HEK293 (cell line): ENCODE measurements around the gene INS.

Source experiments
- CTCF ChIA-PET: fragments of 350-600 bp; formaldehyde crosslinking; extraction: SDS; loops from one replicate; lab custom pipeline; 2021; ENCODE audit warnings: antibody characterized with exemption; lab: Yijun Ruan, JAX
- POLR2A ChIA-PET: fragments of 300-600 bp; formaldehyde crosslinking; extraction: SDS; loops from one replicate; lab custom pipeline; 2020; ENCODE audit warnings: antibody characterized with exemption, inconsistent platforms; lab: Yijun Ruan, JAX
- H3K27ac ChIP-seq: fragments of 200-500 bp; sonication (Bioruptor generic); 2 replicates; pipeline ENCODE4 v1.5.1; 2014; ENCODE audit warnings: low read depth, low read length, control low read depth, inconsistent platforms; ENCODE audit errors: extremely low read depth
- H3K36me3 ChIP-seq, 2 experiments: fragments of 200-500 bp in 1 of 2; sonication (Bioruptor generic) in 1 of 2; 1 replicate in 1 of 2; 2 replicates in 1 of 2; pipeline ENCODE4 v1.5.1; 2014 to 2017; ENCODE audit warnings: inconsistent platforms in 2 of 2, low read length in 2 of 2; ENCODE audit not compliant: control insufficient read depth in 2 of 2, insufficient read depth in 1 of 2
- H3K4me1 ChIP-seq: fragments of 200-500 bp; sonication (Bioruptor generic); 2 replicates; pipeline ENCODE4 v1.5.1; 2014; ENCODE audit warnings: mild to moderate bottlenecking, low read length, inconsistent platforms; ENCODE audit not compliant: control insufficient read depth, insufficient read depth
- H3K4me3 ChIP-seq: 2 replicates; pipeline ENCODE4 v1.5.1; 2011; ENCODE audit warnings: low read depth, mild to moderate bottlenecking, control low read depth, low read length, moderate library complexity
- H3K9me3 ChIP-seq: fragments of 200-500 bp; sonication (Bioruptor generic); 2 replicates; pipeline ENCODE4 v1.5.1; 2014; ENCODE audit warnings: low read depth, low read length, inconsistent platforms; ENCODE audit not compliant: control insufficient read depth, insufficient read depth
- GFI1B ChIP-seq: fragments of 450-650 bp; formaldehyde crosslinking; IDR thresholded peaks from 2 replicates; pipeline ENCODE4 v1.5.1; 2016; ENCODE audit warnings: missing biosample characterization, missing genetic modification characterization
- HOXA7 ChIP-seq: sonication (generic); formaldehyde crosslinking; IDR thresholded peaks from 2 replicates; pipeline ENCODE4 v1.8.1; 2022; ENCODE audit warnings: missing genetic modification reagents, borderline replicate concordance
- SALL2 ChIP-seq: fragments of 450-650 bp; formaldehyde crosslinking; IDR thresholded peaks from 2 replicates; pipeline ENCODE4 v1.5.0; 2017; ENCODE audit warnings: missing biosample characterization, mild to moderate bottlenecking, missing genetic modification characterization, borderline replicate concordance
- ZBTB20 ChIP-seq: fragments of 450-650 bp; formaldehyde crosslinking; IDR thresholded peaks from 2 replicates; pipeline ENCODE4 v1.5.1; 2016; ENCODE audit warnings: missing biosample characterization, missing genetic modification characterization
- ZFP3 ChIP-seq: fragments of 450-650 bp; formaldehyde crosslinking; IDR thresholded peaks from 2 replicates; pipeline ENCODE4 v1.5.1; 2016; ENCODE audit warnings: low read depth, missing biosample characterization, missing genetic modification characterization
- ZNF133 ChIP-seq: fragments of 450-650 bp; formaldehyde crosslinking; IDR thresholded peaks from 2 replicates; pipeline ENCODE4 v1.5.1; 2016; ENCODE audit warnings: missing biosample characterization, missing genetic modification characterization
- ZNF146 ChIP-seq: fragments of 450-650 bp; formaldehyde crosslinking; IDR thresholded peaks from 2 replicates; pipeline ENCODE4 v1.5.1; 2016; ENCODE audit warnings: missing biosample characterization, missing genetic modification characterization
- ZNF155 ChIP-seq: fragments of 450-650 bp; formaldehyde crosslinking; IDR thresholded peaks from 2 replicates; pipeline ENCODE4 v1.5.1; 2016; ENCODE audit warnings: missing biosample characterization, missing genetic modification characterization
- ZNF157 ChIP-seq: fragments of 450-650 bp; formaldehyde crosslinking; IDR thresholded peaks from 2 replicates; pipeline ENCODE4 v1.5.1; 2016; ENCODE audit warnings: missing biosample characterization, missing genetic modification characterization
- ZNF19 ChIP-seq: fragments of 450-650 bp; formaldehyde crosslinking; IDR thresholded peaks from 2 replicates; pipeline ENCODE4; 2016; ENCODE audit warnings: missing biosample characterization, missing genetic modification characterization, low read depth
- ZNF239 ChIP-seq: fragments of 450-650 bp; formaldehyde crosslinking; IDR thresholded peaks from 2 replicates; pipeline ENCODE4 v1.5.1; 2016; ENCODE audit warnings: missing biosample characterization, missing genetic modification characterization
- ZNF311 ChIP-seq: fragments of 450-650 bp; formaldehyde crosslinking; IDR thresholded peaks from 2 replicates; pipeline ENCODE4 v1.5.1; 2017; ENCODE audit warnings: missing biosample characterization, missing genetic modification characterization, borderline replicate concordance
- ZNF433 ChIP-seq: fragments of 450-650 bp; formaldehyde crosslinking; IDR thresholded peaks from 2 replicates; pipeline ENCODE4 v1.5.1; 2016; ENCODE audit warnings: missing biosample characterization, missing genetic modification characterization, low read depth
- ZNF473 ChIP-seq: fragments of 450-650 bp; formaldehyde crosslinking; IDR thresholded peaks from 2 replicates; pipeline ENCODE4 v1.5.1; 2017; ENCODE audit warnings: missing biosample characterization, missing genetic modification characterization
- TF ChIP-seq, protein P1 (sequence below): fragments of 450-650 bp; formaldehyde crosslinking; IDR thresholded peaks from 2 replicates; pipeline ENCODE4 v1.5.1; 2016; ENCODE audit warnings: missing biosample characterization, missing genetic modification characterization
- TF ChIP-seq, protein P2 (sequence below): IDR thresholded peaks from 2 replicates; pipeline ENCODE4 v1.6.1; 2011; ENCODE audit warnings: mild to moderate bottlenecking, low read depth, low read length, borderline replicate concordance
- TF ChIP-seq, protein P3 (sequence below): fragments of 450-650 bp; formaldehyde crosslinking; IDR thresholded peaks from 2 replicates; pipeline ENCODE4 v1.5.1; 2016; ENCODE audit warnings: missing biosample characterization, missing genetic modification characterization
- TF ChIP-seq, protein P4 (sequence below): fragments of 450-650 bp; formaldehyde crosslinking; IDR thresholded peaks from 2 replicates; pipeline ENCODE4 v1.5.1; 2016; ENCODE audit warnings: missing biosample characterization, missing genetic modification characterization
- TF ChIP-seq, protein P5 (sequence below): fragments of 450-650 bp; formaldehyde crosslinking; IDR thresholded peaks from 2 replicates; pipeline ENCODE4 v1.5.1; 2016; ENCODE audit warnings: missing biosample characterization, missing genetic modification characterization, low read depth
- TF ChIP-seq, protein P6 (sequence below): fragments of 450-650 bp; formaldehyde crosslinking; IDR thresholded peaks from 2 replicates; pipeline ENCODE4 v1.5.1; 2016; ENCODE audit warnings: missing biosample characterization, missing genetic modification characterization

INS gene

DNA sequence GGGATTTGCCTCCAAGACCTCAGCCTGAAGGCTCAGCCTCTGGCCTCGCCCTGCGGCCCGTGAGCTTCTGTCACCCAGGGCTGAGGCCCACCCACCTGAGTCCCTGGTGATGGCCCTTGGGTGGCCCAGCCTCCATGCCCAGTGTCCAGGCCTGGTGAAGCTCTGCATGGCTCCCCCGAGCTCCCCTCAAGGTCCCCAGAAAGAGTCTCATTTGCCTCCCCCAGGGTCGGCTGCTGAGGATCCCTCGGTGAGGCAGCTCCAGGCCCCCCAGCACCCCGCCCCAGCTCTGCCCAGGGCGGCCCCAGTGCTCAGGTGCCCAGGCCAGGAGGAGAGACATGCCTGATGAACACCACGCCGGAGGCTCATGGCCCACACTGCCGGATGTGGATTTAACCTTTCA is 12.8 kb upstream of the INS start:
- Histone ChIP-seq H3K36me3 (no peaks in the 10 kb centered on the region), H3K4me1 (no peaks in the 10 kb centered on the region), H3K27ac (no peak overlapping the region), H3K4me3 (no peak overlapping the region), H3K9me3 (no peaks in the 10 kb centered on the region)
- POLR2A ChIA-PET = no interaction called here
- TF ChIP-seq ZNF473 (tag by site-specific recombination) = no peak
- TF ChIP-seq, protein P1, sequence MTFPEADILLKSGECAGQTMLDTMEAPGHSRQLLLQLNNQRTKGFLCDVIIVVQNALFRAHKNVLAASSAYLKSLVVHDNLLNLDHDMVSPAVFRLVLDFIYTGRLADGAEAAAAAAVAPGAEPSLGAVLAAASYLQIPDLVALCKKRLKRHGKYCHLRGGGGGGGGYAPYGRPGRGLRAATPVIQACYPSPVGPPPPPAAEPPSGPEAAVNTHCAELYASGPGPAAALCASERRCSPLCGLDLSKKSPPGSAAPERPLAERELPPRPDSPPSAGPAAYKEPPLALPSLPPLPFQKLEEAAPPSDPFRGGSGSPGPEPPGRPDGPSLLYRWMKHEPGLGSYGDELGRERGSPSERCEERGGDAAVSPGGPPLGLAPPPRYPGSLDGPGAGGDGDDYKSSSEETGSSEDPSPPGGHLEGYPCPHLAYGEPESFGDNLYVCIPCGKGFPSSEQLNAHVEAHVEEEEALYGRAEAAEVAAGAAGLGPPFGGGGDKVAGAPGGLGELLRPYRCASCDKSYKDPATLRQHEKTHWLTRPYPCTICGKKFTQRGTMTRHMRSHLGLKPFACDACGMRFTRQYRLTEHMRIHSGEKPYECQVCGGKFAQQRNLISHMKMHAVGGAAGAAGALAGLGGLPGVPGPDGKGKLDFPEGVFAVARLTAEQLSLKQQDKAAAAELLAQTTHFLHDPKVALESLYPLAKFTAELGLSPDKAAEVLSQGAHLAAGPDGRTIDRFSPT (tag by site-specific recombination) = no peak
- no peak for TF ChIP-seq ZNF311 (tag by site-specific recombination)
- CTCF ChIA-PET = interaction anchor here (0.6 to 1.1 kb wide), 7 partner anchors 13 to 280 kb away, joined by 3 to 4 read pairs (median 3); no protein-coding TSS in a partner anchor

DNA sequence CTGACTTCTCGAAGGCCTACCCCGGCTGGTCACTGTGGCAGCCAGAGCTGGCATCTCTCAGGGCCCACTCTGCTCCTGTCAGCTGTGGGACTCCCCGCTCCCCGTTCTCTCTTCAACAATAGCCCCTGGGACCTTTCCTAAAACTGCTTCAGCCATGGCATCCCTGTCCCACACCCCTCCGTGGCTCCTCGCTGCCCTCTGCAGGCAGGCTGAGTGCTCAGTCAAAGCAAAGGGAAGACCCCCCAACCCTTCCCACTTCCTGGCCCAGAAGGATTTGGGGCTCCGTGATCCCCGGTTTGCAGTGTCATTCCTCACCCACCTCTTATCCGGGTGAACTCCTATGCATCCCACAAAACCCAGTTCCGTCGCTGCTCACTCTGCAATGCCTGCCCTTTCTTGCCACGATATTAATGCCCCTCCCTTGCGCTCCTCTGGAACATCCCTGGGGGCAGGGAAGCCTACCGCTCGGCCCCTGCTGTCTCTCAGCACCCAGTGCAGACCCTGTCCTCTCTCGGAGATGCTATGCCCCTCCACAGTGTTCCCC is 12.2 kb upstream of the INS start:
- CTCF ChIA-PET = interaction anchor here (0.6 to 1.1 kb wide), 4 partner anchors 10 to 281 kb away, joined by 3 to 4 read pairs (median 4); no protein-coding TSS in a partner anchor
- H3K27ac ChIP-seq = no peak overlapping the region
- H3K4me3 ChIP-seq = no peak overlapping the region
- POLR2A ChIA-PET = no interaction called here
- no peaks in the 10 kb centered on the region for H3K4me1 ChIP-seq
- no peaks in the 10 kb centered on the region for H3K9me3 ChIP-seq
- no peak for TF ChIP-seq ZBTB20 (tag by site-specific recombination)
- no peak for TF ChIP-seq ZNF239
- no peak for TF ChIP-seq SALL2 (tag by site-specific recombination)
- TF ChIP-seq ZFP3 (tag by site-specific recombination) = peak; percentile 87
- no peaks in the 10 kb centered on the region for H3K36me3 ChIP-seq

DNA sequence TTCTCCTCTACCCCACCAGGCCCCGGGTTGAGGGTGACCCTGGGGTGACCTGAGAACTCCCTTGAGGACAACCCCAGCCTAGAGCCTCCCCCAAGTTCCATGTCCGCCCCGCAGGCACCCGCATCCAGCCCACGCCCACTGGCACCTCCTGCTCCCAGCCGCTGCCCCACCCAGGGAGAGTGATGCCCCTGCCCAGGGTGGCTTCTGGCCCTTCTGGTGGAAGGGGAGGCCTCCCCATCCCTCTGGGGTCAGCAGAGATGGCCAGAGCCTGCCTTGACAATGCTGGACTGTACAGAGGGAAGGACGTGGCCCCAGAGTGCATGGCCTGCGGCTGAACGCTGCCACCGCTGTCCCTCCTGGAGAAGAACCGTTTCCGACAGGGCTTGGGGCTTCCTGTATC is 11.7 kb upstream of the INS start:
- H3K9me3 ChIP-seq = no peaks in the 10 kb centered on the region
- no peaks in the 10 kb centered on the region for H3K4me1 ChIP-seq
- H3K27ac ChIP-seq = no peak overlapping the region
- no peaks in the 10 kb centered on the region for H3K36me3 ChIP-seq
- no peak overlapping the region for H3K4me3 ChIP-seq
- POLR2A ChIA-PET = no interaction called here
- CTCF ChIA-PET = interaction anchor here (1.0 kb wide), 1 partner anchor 10 kb away, joined by 4 read pairs; no protein-coding TSS in a partner anchor
- TF ChIP-seq ZNF133 (tag by site-specific recombination) (no peak), GFI1B (tag by site-specific recombination) (no peak), ZNF157 (tag by site-specific recombination) (no peak), ZNF433 (no peak), HOXA7 (no peak), ZNF146 (tag by site-specific recombination) (no peak), ZNF155 (tag by site-specific recombination) (no peak), ZNF19 (no peak)
- TF ChIP-seq, protein P2, sequence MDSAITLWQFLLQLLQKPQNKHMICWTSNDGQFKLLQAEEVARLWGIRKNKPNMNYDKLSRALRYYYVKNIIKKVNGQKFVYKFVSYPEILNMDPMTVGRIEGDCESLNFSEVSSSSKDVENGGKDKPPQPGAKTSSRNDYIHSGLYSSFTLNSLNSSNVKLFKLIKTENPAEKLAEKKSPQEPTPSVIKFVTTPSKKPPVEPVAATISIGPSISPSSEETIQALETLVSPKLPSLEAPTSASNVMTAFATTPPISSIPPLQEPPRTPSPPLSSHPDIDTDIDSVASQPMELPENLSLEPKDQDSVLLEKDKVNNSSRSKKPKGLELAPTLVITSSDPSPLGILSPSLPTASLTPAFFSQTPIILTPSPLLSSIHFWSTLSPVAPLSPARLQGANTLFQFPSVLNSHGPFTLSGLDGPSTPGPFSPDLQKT = no peak
- TF ChIP-seq, protein P3, sequence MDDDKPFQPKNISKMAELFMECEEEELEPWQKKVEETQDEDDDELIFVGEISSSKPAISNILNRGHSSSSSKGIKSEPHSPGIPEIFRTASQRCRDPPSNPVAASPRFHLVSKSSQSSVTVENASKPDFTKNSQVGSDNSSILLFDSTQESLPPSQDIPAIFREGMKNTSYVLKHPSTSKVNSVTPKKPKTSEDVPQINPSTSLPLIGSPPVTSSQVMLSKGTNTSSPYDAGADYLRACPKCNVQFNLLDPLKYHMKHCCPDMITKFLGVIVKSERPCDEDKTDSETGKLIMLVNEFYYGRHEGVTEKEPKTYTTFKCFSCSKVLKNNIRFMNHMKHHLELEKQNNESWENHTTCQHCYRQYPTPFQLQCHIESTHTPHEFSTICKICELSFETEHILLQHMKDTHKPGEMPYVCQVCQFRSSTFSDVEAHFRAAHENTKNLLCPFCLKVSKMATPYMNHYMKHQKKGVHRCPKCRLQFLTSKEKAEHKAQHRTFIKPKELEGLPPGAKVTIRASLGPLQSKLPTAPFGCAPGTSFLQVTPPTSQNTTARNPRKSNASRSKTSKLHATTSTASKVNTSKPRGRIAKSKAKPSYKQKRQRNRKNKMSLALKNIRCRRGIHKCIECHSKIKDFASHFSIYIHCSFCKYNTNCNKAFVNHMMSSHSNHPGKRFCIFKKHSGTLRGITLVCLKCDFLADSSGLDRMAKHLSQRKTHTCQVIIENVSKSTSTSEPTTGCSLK (tag by site-specific recombination) = no peak
- TF ChIP-seq, protein P4, sequence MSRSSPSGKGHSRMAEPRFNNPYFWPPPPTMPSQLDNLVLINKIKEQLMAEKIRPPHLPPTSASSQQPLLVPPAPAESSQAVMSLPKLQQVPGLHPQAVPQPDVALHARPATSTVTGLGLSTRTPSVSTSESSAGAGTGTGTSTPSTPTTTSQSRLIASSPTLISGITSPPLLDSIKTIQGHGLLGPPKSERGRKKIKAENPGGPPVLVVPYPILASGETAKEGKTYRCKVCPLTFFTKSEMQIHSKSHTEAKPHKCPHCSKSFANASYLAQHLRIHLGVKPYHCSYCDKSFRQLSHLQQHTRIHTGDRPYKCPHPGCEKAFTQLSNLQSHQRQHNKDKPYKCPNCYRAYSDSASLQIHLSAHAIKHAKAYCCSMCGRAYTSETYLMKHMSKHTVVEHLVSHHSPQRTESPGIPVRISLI (tag by site-specific recombination) = no peak
- TF ChIP-seq, protein P5, sequence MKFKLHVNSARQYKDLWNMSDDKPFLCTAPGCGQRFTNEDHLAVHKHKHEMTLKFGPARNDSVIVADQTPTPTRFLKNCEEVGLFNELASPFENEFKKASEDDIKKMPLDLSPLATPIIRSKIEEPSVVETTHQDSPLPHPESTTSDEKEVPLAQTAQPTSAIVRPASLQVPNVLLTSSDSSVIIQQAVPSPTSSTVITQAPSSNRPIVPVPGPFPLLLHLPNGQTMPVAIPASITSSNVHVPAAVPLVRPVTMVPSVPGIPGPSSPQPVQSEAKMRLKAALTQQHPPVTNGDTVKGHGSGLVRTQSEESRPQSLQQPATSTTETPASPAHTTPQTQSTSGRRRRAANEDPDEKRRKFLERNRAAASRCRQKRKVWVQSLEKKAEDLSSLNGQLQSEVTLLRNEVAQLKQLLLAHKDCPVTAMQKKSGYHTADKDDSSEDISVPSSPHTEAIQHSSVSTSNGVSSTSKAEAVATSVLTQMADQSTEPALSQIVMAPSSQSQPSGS (tag by site-specific recombination) = no peak
- TF ChIP-seq, protein P6, sequence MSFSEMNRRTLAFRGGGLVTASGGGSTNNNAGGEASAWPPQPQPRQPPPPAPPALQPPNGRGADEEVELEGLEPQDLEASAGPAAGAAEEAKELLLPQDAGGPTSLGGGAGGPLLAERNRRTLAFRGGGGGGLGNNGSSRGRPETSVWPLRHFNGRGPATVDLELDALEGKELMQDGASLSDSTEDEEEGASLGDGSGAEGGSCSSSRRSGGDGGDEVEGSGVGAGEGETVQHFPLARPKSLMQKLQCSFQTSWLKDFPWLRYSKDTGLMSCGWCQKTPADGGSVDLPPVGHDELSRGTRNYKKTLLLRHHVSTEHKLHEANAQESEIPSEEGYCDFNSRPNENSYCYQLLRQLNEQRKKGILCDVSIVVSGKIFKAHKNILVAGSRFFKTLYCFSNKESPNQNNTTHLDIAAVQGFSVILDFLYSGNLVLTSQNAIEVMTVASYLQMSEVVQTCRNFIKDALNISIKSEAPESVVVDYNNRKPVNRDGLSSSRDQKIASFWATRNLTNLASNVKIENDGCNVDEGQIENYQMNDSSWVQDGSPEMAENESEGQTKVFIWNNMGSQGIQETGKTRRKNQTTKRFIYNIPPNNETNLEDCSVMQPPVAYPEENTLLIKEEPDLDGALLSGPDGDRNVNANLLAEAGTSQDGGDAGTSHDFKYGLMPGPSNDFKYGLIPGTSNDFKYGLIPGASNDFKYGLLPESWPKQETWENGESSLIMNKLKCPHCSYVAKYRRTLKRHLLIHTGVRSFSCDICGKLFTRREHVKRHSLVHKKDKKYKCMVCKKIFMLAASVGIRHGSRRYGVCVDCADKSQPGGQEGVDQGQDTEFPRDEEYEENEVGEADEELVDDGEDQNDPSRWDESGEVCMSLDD (tag by site-specific recombination) = no peak
